ENCODE measurements around the gene P4HA1. TPM values are rescaled to one million over a fixed set of nuclear protein-coding genes. Genes with fewer than 3 reads are reported as not detected.
"Not testable (repeated sequence)": the region's sequence is repeated elsewhere in the genome, so short reads cannot be mapped to it uniquely, and the experiment has no call there.

The P4HA1 gene
- total and polyA plus RNA-seq, 5 experiments from 2014 or later = 14.2 to 17.6 (median 16.0) TPM

- H3K4me1 Mint-ChIP-seq = peaks cover 0 to 16% (median 10%) of the 10 kb centered on the region in 4 donors
- DNase-seq, POLR2A ChIA-PET, H3K4me3 Mint-ChIP-seq, ATAC-seq, H3K27ac Mint-ChIP-seq, H3K27me3 Mint-ChIP-seq, H3K9me3 Mint-ChIP-seq: not testable (repeated sequence)
- H3K36me3 Mint-ChIP-seq = peaks cover 4 to 85% (median 29%) of the 10 kb centered on the region in 3 donors
These were observed 73.7 kb downstream of the P4HA1 start for GRCh38 chr10:73022961-73023360.

- H3K27me3 Mint-ChIP-seq, H3K4me3 Mint-ChIP-seq, ATAC-seq, POLR2A ChIA-PET, DNase-seq, H3K27ac Mint-ChIP-seq, H3K9me3 Mint-ChIP-seq: not testable (repeated sequence)
- peaks cover 4 to 77% (median 22%) of the 10 kb centered on the region in 3 donors for H3K36me3 Mint-ChIP-seq
- H3K4me1 Mint-ChIP-seq = peaks cover 0 to 16% (median 9%) of the 10 kb centered on the region in 4 donors
These were observed 75.0 kb downstream of the P4HA1 start for GRCh38 chr10:73021538-73022164.

- Mint-ChIP-seq H3K27me3 (no peaks in the 10 kb centered on the region), H3K27ac (no peak overlapping the region), H3K4me1 (peaks cover 0 to 16% (median 9%) of the 10 kb centered on the region in 4 donors), H3K9me3 (no peaks in the 10 kb centered on the region), H3K4me3 (no peak overlapping the region), H3K36me3 (peaks cover 4 to 78% (median 21%) of the 10 kb centered on the region in 3 donors)
- DNase-seq (no peak), ATAC-seq (no peak)
- POLR2A ChIA-PET = no interaction called here
These were observed 75.6 kb downstream of the P4HA1 start for GRCh38 chr10:73021050-73021449.

DNA sequence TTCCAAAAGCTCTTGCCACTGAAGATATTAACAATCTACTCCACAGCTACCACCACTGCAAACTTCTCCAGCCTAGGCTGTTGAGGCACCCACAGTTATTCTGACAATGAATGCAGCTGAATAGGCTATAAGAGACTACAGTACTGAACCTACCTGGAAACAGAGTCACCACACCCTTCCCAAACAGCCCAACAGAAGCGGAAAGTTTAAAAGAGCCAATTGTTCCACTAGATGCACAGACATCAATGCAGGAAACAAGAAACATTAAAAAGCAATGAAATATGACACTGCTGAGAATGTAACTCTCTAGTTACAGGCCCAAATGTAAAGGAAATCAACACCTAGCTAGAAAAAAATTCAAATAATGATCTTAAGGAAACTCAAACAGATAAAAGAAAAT, 77.6 kb downstream of the P4HA1 start:
- POLR2A ChIA-PET = no interaction called here
- no peaks in the 10 kb centered on the region for H3K9me3 Mint-ChIP-seq

GRCh38 chr10:73018632-73019031, 78.0 kb downstream of the P4HA1 start:
- ATAC-seq (no peak), DNase-seq (no peak)
- H3K4me3 Mint-ChIP-seq = no peak overlapping the region
- H3K9me3 Mint-ChIP-seq = no peaks in the 10 kb centered on the region
- peaks cover 0 to 75% (median 18%) of the 10 kb centered on the region in 3 donors for H3K36me3 Mint-ChIP-seq
- no peak overlapping the region for H3K27ac Mint-ChIP-seq
- H3K4me1 Mint-ChIP-seq = peaks cover 0 to 10% (median 4%) of the 10 kb centered on the region in 4 donors
- no peaks in the 10 kb centered on the region for H3K27me3 Mint-ChIP-seq
- POLR2A ChIA-PET = no interaction called here

More for the DNA sequence above, 77.6 kb downstream of the P4HA1 start:
- H3K4me1 Mint-ChIP-seq = peaks cover 0 to 10% (median 5%) of the 10 kb centered on the region in 4 donors
- H3K27me3 Mint-ChIP-seq = no peaks in the 10 kb centered on the region
- no peak for DNase-seq
- H3K36me3 Mint-ChIP-seq = peaks cover under 1 to 75% (median 21%) of the 10 kb centered on the region in 3 donors
- no peak overlapping the region for H3K4me3 Mint-ChIP-seq
- H3K27ac Mint-ChIP-seq = no peak overlapping the region
- no peak for ATAC-seq

GRCh38 chr10:73017955-73018480, 78.6 kb downstream of the P4HA1 start:
- peaks cover 0 to 74% (median 19%) of the 10 kb centered on the region in 3 donors for H3K36me3 Mint-ChIP-seq
- no peaks in the 10 kb centered on the region for H3K27me3 Mint-ChIP-seq
- DNase-seq = no peak
- H3K4me1 Mint-ChIP-seq = peaks cover 0 to 7% (median 3%) of the 10 kb centered on the region in 4 donors
- no peak overlapping the region for H3K4me3 Mint-ChIP-seq
- H3K9me3 Mint-ChIP-seq = no peaks in the 10 kb centered on the region
- no peak overlapping the region for H3K27ac Mint-ChIP-seq
- POLR2A ChIA-PET = interaction anchor here (0.7 kb wide), 1 partner anchor 39 kb away, joined by 3 read pairs; no protein-coding TSS in a partner anchor
- no peak for ATAC-seq

GRCh38 chr10:73015779-73016178, 80.9 kb downstream of the P4HA1 start:
- no peak for DNase-seq
- Mint-ChIP-seq H3K9me3 (no peaks in the 10 kb centered on the region), H3K4me1 (peaks cover 0 to 4% (median under 1%) of the 10 kb centered on the region in 4 donors), H3K27ac (peak overlapping the region in 2 of 10 donors; percentile 34 to 38), H3K36me3 (peaks cover 0 to 77% (median 20%) of the 10 kb centered on the region in 3 donors), H3K27me3 (no peaks in the 10 kb centered on the region), H3K4me3 (no peak overlapping the region)
- no peak for ATAC-seq
- POLR2A ChIA-PET = no interaction called here

- DNase-seq (no peak), ATAC-seq (no peak)
- H3K9me3 Mint-ChIP-seq = peaks cover 0 to 7% (median 3%) of the 10 kb centered on the region in 9 donors
- no peaks in the 10 kb centered on the region for H3K27me3 Mint-ChIP-seq
- POLR2A ChIA-PET = no interaction called here
- H3K27ac Mint-ChIP-seq = no peak overlapping the region
- peaks cover 0 to 1% (median 0%) of the 10 kb centered on the region in 4 donors for H3K4me1 Mint-ChIP-seq
- peaks cover 14 to 56% (median 47%) of the 10 kb centered on the region in 3 donors for H3K36me3 Mint-ChIP-seq
- H3K4me3 Mint-ChIP-seq = no peak overlapping the region
These were observed 92.8 kb downstream of the P4HA1 start for GRCh38 chr10:73003822-73004221.

- Mint-ChIP-seq H3K4me1 (peaks cover 0 to 1% (median 0%) of the 10 kb centered on the region in 4 donors), H3K27me3 (no peaks in the 10 kb centered on the region), H3K9me3 (peaks cover 0 to 22% (median 9%) of the 10 kb centered on the region in 9 donors), H3K27ac (no peak overlapping the region), H3K36me3 (peaks cover 13 to 41% (median 32%) of the 10 kb centered on the region in 3 donors), H3K4me3 (no peak overlapping the region)
- no peak for ATAC-seq
- POLR2A ChIA-PET = no interaction called here
- no peak for DNase-seq
These were observed 95.7 kb downstream of the P4HA1 start for GRCh38 chr10:73000973-73001372.

DNA sequence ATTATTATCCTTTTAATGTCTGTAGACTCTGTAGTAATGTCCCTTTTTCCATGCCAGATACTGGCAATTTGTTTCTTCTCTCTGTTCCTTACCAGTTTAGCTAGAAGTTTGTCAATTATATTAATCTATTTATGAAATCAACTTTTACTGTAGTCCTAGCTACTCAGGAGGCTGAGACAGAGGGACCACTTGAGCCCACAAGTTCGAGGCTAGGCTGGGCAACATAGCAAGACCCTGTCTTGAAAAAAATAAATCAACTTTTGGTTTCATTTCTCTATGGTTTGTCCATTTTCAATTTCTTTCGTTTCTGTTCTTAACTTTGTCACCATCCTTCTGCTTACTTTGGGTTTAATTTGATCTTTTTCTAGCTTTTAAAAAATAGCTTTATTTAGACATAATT, 99.6 kb downstream of the P4HA1 start:
- no peak overlapping the region for H3K4me3 Mint-ChIP-seq
- POLR2A ChIA-PET = no interaction called here
- peaks cover 25 to 36% (median 28%) of the 10 kb centered on the region in 3 donors for H3K36me3 Mint-ChIP-seq
- H3K9me3 Mint-ChIP-seq = peaks cover 0 to 40% (median 13%) of the 10 kb centered on the region in 9 donors
- no peak overlapping the region for H3K27ac Mint-ChIP-seq
- ATAC-seq (no peak), DNase-seq (no peak)
- H3K4me1 Mint-ChIP-seq = peaks cover 0 to 5% (median under 1%) of the 10 kb centered on the region in 4 donors
- no peaks in the 10 kb centered on the region for H3K27me3 Mint-ChIP-seq

DNA sequence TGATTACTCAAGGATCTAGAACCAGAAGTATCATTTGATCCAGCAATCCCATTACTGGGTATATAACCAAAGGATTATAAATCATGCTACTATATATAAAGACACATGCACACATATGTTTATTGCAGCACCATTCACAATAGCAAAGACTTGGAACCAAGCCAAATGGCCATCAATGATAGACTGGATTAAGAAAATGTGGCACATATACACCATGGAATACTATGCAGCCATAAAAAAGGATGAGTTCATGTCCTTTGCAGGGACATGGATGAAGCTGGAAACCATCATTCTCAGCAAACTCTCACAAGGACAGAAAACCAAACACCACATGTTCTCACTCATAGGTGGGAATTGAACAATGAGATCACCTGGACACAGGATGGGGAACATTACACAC, 101.2 kb downstream of the P4HA1 start:
- H3K36me3 Mint-ChIP-seq = peaks cover 28 to 38% (median 30%) of the 10 kb centered on the region in 3 donors
- H3K27me3 Mint-ChIP-seq, H3K4me1 Mint-ChIP-seq, POLR2A ChIA-PET, H3K27ac Mint-ChIP-seq, DNase-seq, ATAC-seq, H3K4me3 Mint-ChIP-seq: not testable (repeated sequence)
- peaks cover 0 to 41% (median 13%) of the 10 kb centered on the region in 9 donors for H3K9me3 Mint-ChIP-seq

DNA sequence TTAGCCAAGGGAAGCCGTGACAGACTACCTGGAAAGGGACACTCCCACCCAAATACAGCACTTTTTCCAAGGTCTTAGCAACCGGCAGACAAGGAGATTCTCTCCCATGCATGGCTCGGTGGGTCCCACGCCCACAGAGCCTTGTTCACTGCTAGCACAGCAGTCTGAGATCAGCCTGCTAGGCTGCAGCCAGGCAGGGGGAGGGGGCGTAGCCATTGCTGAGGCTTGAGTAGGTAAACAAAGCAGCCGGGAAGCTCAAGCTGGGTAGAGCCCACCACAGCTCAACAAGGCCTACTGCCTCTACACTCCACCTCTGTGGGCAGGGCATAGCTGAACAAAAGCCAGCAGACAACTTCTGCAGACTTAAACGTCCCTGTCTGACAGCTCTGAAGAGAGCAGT, 106.9 kb downstream of the P4HA1 start:
- H3K9me3 Mint-ChIP-seq, H3K27me3 Mint-ChIP-seq, ATAC-seq, DNase-seq, H3K27ac Mint-ChIP-seq, H3K4me1 Mint-ChIP-seq, H3K4me3 Mint-ChIP-seq, POLR2A ChIA-PET: not testable (repeated sequence)
- H3K36me3 Mint-ChIP-seq = peaks cover 14 to 30% (median 26%) of the 10 kb centered on the region in 3 donors

GRCh38 chr10:72984618-72985017, 112.0 kb downstream of the P4HA1 start:
- H3K4me3 Mint-ChIP-seq, ATAC-seq, DNase-seq, H3K27ac Mint-ChIP-seq, H3K4me1 Mint-ChIP-seq, POLR2A ChIA-PET: not testable (repeated sequence)
- peaks cover 7 to 31% (median 20%) of the 10 kb centered on the region in 9 donors for H3K9me3 Mint-ChIP-seq
- peaks cover 7 to 31% (median 14%) of the 10 kb centered on the region in 5 donors for H3K27me3 Mint-ChIP-seq
- H3K36me3 Mint-ChIP-seq = peaks cover 4 to 13% (median 10%) of the 10 kb centered on the region in 3 donors
